ENCODE results near the gene PINK1.

Gene PINK1

GRCh38 chr1:20633190-20634064 lies at the start of gene PINK1:
Gene PINK1, plus strand, starts transcription at chr1:20633458. Its CDS starts 91 bp downstream, at chr1:20633549.
- H3K4me1 Mint-ChIP-seq (ENCODE audit: low read depth) = peaks cover 9% of the 10 kb centered on the region
- H3K9me3 Mint-ChIP-seq = peaks cover 8% of the 10 kb centered on the region
- H3K27ac Mint-ChIP-seq = peak within 1 kb of the TSS; percentile 67
- H3K4me3 Mint-ChIP-seq = peak within 1 kb of the TSS; percentile 81
- H3K36me3 Mint-ChIP-seq (ENCODE audit: low read depth) = peaks cover 22% of the 10 kb centered on the region
- intact Hi-C loops (cut with micrococcal nuclease) = loop anchor here (1.0 kb wide), 1 partner anchor 58 kb away; no protein-coding TSS in a partner anchor
- peaks cover 4% of the 10 kb centered on the region for H3K27me3 Mint-ChIP-seq

DNA sequence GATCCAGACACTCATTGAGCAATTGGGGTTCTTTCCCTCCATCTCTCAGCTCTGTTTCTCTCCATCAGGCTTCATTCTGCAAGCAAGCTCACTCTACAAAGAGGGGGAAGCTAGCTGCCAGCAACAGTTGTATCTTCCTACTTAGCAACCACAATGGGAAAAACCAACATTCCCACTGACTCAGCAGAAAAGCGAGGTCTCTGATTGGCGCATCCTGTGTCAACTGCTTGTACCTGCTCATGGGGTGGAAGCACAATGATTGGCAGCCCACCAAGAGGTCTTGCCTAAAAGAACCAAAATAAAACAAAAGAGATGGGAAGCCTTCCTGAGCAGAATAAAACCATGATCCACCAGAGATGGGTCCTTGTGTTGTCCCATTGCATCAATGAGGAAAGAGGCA lies 48.4 kb upstream of the PINK1 start:
- Mint-ChIP-seq H3K4me3 (no peak overlapping the region), H3K27ac (no peak overlapping the region), H3K36me3 (ENCODE audit: low read depth) (peaks cover 6% of the 10 kb centered on the region), H3K9me3 (no peaks in the 10 kb centered on the region), H3K4me1 (ENCODE audit: low read depth) (peaks cover 36% of the 10 kb centered on the region), H3K27me3 (no peaks in the 10 kb centered on the region)
- intact Hi-C loops (cut with micrococcal nuclease) = no loop called here

GRCh38 chr1:20586953-20587660 lies 46.2 kb upstream of the PINK1 start:
- Mint-ChIP-seq H3K4me3 (no peak overlapping the region), H3K36me3 (ENCODE audit: low read depth) (peaks cover 13% of the 10 kb centered on the region), H3K4me1 (ENCODE audit: low read depth) (peaks cover 54% of the 10 kb centered on the region), H3K9me3 (no peaks in the 10 kb centered on the region), H3K27ac (no peak overlapping the region), H3K27me3 (no peaks in the 10 kb centered on the region)
- intact Hi-C loops (cut with micrococcal nuclease) = no loop called here

- intact Hi-C loops (cut with micrococcal nuclease) = no loop called here
- H3K9me3 Mint-ChIP-seq = no peaks in the 10 kb centered on the region
- no peaks in the 10 kb centered on the region for H3K27me3 Mint-ChIP-seq
- H3K27ac Mint-ChIP-seq = no peak overlapping the region
- H3K4me3 Mint-ChIP-seq = no peak overlapping the region
- peaks cover 59% of the 10 kb centered on the region for H3K4me1 Mint-ChIP-seq (ENCODE audit: low read depth)
- H3K36me3 Mint-ChIP-seq (ENCODE audit: low read depth) = peaks cover 18% of the 10 kb centered on the region
These were observed 45.6 kb upstream of the PINK1 start for GRCh38 chr1:20587661-20588053.

GRCh38 chr1:20588634-20589225 lies 44.5 kb upstream of the PINK1 start, which contains the start of gene CDA:
Gene CDA, plus strand, starts transcription at chr1:20589097. Its CDS starts 33 bp downstream, at chr1:20589130.
- H3K4me3 Mint-ChIP-seq = peak within 1 kb of the TSS; percentile 86
- peaks cover 67% of the 10 kb centered on the region for H3K4me1 Mint-ChIP-seq (ENCODE audit: low read depth)
- intact Hi-C loops (cut with micrococcal nuclease) = no loop called here
- H3K9me3 Mint-ChIP-seq = no peaks in the 10 kb centered on the region
- peaks cover 29% of the 10 kb centered on the region for H3K36me3 Mint-ChIP-seq (ENCODE audit: low read depth)
- no peaks in the 10 kb centered on the region for H3K27me3 Mint-ChIP-seq
- H3K27ac Mint-ChIP-seq = peak within 1 kb of the TSS; percentile 91

DNA sequence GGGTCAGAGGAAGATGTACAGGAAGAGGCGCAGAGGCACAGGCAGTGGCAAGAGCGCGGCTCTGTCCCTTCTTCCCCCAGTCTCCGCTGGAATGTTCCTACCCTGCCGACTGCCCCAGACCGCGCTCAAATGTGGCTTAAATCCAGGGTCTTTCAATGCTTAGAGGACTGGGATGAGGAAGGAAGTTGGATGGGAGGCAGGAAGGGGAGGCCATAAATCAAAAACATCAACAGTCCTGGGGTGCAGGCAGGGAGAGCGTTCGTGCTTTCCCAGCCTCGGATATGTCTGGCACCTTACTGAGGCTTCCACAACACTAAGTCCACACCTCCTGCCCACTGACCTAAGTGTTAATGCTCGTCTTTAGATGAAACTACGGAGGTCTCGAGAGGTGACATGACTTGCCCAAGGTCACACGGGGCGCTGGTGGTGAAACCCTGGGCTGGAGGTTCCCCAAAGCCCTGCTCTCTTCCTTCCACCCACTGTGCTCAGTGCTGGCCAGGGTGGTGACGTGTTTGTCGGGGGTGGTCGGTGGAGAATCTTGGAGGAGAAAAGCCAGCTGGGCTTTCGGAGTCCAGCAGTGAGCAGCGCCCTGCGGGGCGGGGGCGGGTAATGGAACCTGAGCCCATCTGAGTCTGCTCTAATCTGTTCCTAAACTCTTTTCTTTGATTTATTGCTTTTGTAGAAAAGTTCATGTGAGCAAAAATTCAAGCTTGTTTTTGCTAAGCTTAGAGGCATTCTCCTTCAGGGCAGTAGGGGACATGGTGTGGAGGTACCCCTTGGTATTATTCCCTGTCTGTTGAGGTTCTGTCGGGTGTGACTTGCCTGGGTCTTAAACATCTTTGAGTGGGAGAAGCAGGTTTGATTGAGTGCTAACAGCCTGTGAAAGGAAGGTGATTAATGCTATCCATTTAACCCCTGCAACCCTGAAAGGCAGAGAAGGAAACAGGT lies 43.7 kb upstream of the PINK1 start:
- Mint-ChIP-seq H3K4me1 (ENCODE audit: low read depth) (peaks cover 71% of the 10 kb centered on the region), H3K4me3 (peak overlapping the region; percentile 86), H3K27me3 (no peaks in the 10 kb centered on the region)

GRCh38 chr1:20590306-20590777 lies 42.9 kb upstream of the PINK1 start:
- peak overlapping the region; percentile 86 for H3K4me3 Mint-ChIP-seq
- H3K4me1 Mint-ChIP-seq (ENCODE audit: low read depth) = peaks cover 71% of the 10 kb centered on the region
- peak overlapping the region; percentile 91 for H3K27ac Mint-ChIP-seq
- H3K36me3 Mint-ChIP-seq (ENCODE audit: low read depth) = peaks cover 45% of the 10 kb centered on the region
- no peaks in the 10 kb centered on the region for H3K9me3 Mint-ChIP-seq
- peaks cover 1% of the 10 kb centered on the region for H3K27me3 Mint-ChIP-seq
- intact Hi-C loops (cut with micrococcal nuclease) = no loop called here

More for the DNA sequence above, 43.7 kb upstream of the PINK1 start:
- Mint-ChIP-seq H3K9me3 (no peaks in the 10 kb centered on the region), H3K27ac (peak overlapping the region; percentile 91), H3K36me3 (ENCODE audit: low read depth) (peaks cover 38% of the 10 kb centered on the region)
- intact Hi-C loops (cut with micrococcal nuclease) = no loop called here

- Mint-ChIP-seq H3K4me1 (ENCODE audit: low read depth) (peaks cover 85% of the 10 kb centered on the region), H3K36me3 (ENCODE audit: low read depth) (peaks cover 53% of the 10 kb centered on the region), H3K4me3 (no peak overlapping the region), H3K27ac (peak overlapping the region; percentile 2), H3K9me3 (peaks cover 3% of the 10 kb centered on the region), H3K27me3 (peaks cover 1% of the 10 kb centered on the region)
- intact Hi-C loops (cut with micrococcal nuclease) = no loop called here
These were observed 39.5 kb upstream of the PINK1 start for GRCh38 chr1:20593756-20594155.

- peaks cover 81% of the 10 kb centered on the region for H3K4me1 Mint-ChIP-seq (ENCODE audit: low read depth)
- H3K36me3 Mint-ChIP-seq (ENCODE audit: low read depth) = peaks cover 51% of the 10 kb centered on the region
- H3K27me3 Mint-ChIP-seq = peaks cover 1% of the 10 kb centered on the region
- intact Hi-C loops (cut with micrococcal nuclease) = no loop called here
- H3K9me3 Mint-ChIP-seq = peaks cover 7% of the 10 kb centered on the region
- no peak overlapping the region for H3K27ac Mint-ChIP-seq
- no peak overlapping the region for H3K4me3 Mint-ChIP-seq
These were observed 38.5 kb upstream of the PINK1 start for GRCh38 chr1:20594746-20595145.

GRCh38 chr1:20596106-20596505 lies 37.2 kb upstream of the PINK1 start:
- peaks cover 1% of the 10 kb centered on the region for H3K27me3 Mint-ChIP-seq
- no peak overlapping the region for H3K27ac Mint-ChIP-seq
- H3K36me3 Mint-ChIP-seq (ENCODE audit: low read depth) = peaks cover 60% of the 10 kb centered on the region
- no peak overlapping the region for H3K4me3 Mint-ChIP-seq
- H3K9me3 Mint-ChIP-seq = peaks cover 7% of the 10 kb centered on the region
- intact Hi-C loops (cut with micrococcal nuclease) = no loop called here
- peaks cover 82% of the 10 kb centered on the region for H3K4me1 Mint-ChIP-seq (ENCODE audit: low read depth)

DNA sequence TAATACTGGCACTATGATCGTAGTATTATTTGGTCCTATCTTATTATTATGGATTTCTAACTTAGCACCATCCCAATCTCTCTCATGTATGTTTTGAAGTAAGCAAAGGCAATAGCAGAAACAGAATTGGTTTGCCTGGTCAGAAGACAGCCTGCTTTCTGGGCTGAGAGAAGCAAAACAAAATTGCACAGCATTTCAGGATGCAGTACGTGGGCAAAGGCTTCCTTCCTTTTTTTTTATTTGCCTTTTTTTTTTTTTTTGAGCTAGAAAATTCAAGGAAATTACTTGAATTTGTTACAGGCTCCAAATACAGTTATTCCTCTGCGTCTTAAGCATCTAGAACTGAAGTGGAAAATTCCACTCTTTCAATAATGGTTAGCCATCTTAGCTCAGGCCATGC lies 35.6 kb upstream of the PINK1 start:
- Mint-ChIP-seq H3K4me1 (ENCODE audit: low read depth) (peaks cover 72% of the 10 kb centered on the region), H3K9me3 (peaks cover 7% of the 10 kb centered on the region), H3K27ac (peak overlapping the region; percentile 76), H3K36me3 (ENCODE audit: low read depth) (peaks cover 47% of the 10 kb centered on the region), H3K4me3 (peak overlapping the region; percentile 37), H3K27me3 (peaks cover 1% of the 10 kb centered on the region)
- intact Hi-C loops (cut with micrococcal nuclease) = no loop called here

GRCh38 chr1:20600156-20600555 lies 33.1 kb upstream of the PINK1 start:
- Mint-ChIP-seq H3K36me3 (ENCODE audit: low read depth) (peaks cover 30% of the 10 kb centered on the region), H3K27ac (no peak overlapping the region), H3K4me3 (no peak overlapping the region), H3K4me1 (ENCODE audit: low read depth) (peaks cover 66% of the 10 kb centered on the region), H3K9me3 (peaks cover 16% of the 10 kb centered on the region), H3K27me3 (peaks cover 1% of the 10 kb centered on the region)
- intact Hi-C loops (cut with micrococcal nuclease) = no loop called here

Measured in dendritic cell treated with granulocyte-macrophage colony-stimulating factor and Interleukin-4, amounts not matched to agents 40 ng/mL and 50 ng/mL, for 4 days (primary cell).